HL-60/S4 treated with retinoic acid at 250 ng/mL for 4 days and 3 days (cell line): ENCODE data around the gene YPEL2.

Experiments used
- in situ Hi-C: fragments of 300-500 bp; cut with MboI; formaldehyde crosslinking; loops from 2 replicates; pipeline ENCODE4 v1.7.0; 2022; ENCODE audit warnings: low sequenced_read_pairs

YPEL2 gene, protein sequence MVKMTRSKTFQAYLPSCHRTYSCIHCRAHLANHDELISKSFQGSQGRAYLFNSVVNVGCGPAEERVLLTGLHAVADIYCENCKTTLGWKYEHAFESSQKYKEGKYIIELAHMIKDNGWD

DNA sequence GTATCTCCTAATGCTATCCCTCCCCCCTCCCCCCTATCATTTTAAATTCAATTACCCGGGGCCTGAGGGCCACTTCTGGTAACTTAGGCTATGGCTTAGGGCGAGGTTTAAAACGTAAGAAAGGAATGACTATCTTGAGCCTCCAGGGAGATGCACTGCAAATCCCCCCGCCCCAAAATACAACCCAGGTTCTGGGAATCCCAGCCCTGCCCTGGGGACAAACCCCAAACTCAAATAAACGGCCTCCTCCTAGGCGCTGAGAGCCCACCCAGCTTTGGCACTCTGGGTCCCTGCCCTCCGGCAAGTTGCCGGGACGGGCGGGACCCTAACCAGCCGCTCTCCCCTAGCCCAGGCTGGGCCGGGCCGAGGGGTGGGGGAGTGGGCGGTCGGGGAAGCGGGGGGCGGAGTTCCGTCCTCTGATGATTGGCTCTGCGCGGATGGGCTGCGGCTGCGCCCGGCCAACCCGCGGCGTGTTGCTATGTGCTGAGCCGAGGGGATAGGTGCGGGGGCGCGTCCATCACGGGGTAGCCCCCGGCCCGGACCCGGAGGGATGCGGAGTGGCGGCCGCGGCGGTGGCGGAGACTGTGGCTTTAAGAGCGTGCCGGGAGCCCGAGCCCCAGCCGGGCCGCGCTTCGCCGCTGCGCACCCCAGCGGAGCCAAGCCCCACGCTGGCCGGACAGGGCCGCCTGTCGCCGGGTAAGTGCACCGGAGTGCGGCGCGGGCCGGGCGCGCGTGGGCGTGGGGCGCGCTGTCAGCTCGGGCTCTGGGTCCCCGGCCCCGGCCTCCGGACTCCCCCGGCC is at the start of gene YPEL2:
TSS of gene YPEL2 (plus strand) at position 527 of the 800 bp plus-strand sequence. CDS start 21,755 bp downstream, outside the sequence.
- in situ Hi-C loops, result no loop called here

- in situ Hi-C loops, result no loop called here
Observed at GRCh38 chr17:59284317-59284716, 47.1 kb upstream of the YPEL2 start.

DNA sequence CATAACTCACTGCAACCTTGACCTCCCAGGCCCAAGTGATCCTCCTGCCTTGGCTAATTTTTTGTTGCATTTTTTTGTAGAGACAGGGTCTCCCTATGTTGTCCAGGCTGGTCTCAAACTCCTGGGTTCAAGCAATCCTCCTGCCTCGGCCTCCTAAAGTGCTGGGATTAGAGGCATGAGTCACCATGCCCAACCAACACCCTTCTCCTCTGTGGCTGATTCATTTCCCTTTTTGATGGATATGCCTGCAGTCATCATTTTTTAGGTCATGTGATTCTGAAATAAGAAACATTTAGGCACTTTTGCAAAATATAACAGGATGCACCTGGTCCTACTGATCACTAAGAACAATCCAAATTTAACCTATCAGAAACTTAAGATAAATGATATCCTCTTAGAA is 44.0 kb upstream of the YPEL2 start:
- in situ Hi-C loops, result no loop called here

DNA sequence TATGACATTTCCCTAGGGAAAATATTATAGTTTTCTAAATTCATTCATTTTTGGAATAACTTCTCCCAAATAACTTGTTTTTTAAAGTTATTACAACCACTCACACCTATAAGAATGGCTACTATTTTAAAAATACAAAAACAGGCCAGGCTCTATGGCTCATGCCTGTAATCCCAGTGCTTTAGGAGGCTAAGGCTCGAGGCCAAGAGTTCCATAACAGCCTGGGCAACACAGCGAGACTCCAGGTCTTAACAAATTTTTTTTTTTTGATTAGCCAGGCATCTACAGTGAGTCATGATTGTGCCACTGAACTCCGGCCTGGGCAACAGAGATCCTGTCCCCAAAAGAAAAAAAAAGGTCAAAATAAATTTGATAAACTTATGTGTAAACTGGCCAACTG is 43.6 kb upstream of the YPEL2 start:
- in situ Hi-C loops, result no loop called here

- in situ Hi-C loops, result loop anchor here (10.0 kb wide), 1 partner anchor 55 kb away; no protein-coding TSS in a partner anchor
Observed at GRCh38 chr17:59289981-59290301, 41.5 kb upstream of the YPEL2 start.

- in situ Hi-C loops, result loop anchor here (10.0 kb wide), 1 partner anchor 56 kb away; no protein-coding TSS in a partner anchor
Observed at GRCh38 chr17:59290302-59290998, 41.0 kb upstream of the YPEL2 start.

DNA sequence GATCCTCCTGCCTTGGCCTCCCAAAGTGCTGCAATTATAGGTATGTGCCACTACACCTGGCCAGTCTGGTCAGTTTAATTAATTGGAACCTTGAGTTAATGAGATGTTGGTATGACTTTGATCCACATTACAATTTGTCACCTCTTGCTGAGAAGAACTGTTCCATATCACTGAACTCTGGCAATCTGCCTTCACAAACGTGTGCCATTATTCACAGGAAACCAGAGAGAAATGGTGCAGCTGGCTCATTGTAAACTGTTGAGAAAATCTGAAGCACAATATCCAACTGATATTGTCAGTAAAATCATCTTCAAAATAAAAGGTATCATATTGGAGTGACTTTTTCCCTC is 39.3 kb upstream of the YPEL2 start:
- in situ Hi-C loops, result loop anchor here (10.0 kb wide), 1 partner anchor 57 kb away; no protein-coding TSS in a partner anchor

DNA sequence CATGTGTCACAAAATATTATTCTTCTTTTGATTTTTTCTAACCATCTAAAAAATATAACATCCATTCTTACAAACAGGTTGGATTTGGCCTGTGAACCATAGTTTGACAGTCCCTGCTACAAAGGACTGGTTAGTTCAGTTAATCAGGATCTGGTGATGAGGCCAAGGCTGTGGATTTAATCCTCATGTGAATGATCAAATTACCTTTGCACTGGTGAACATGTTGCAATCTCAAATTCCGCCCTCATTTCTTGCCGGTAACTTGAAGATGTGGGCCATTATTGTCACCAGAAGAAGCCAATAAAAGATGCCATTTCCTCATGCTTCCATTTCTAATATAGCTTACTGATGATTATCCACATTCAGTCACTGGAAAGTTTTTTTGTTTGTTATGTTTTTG is 35.3 kb upstream of the YPEL2 start:
- in situ Hi-C loops, result loop anchor here (10.0 kb wide), 1 partner anchor 61 kb away; no protein-coding TSS in a partner anchor

DNA sequence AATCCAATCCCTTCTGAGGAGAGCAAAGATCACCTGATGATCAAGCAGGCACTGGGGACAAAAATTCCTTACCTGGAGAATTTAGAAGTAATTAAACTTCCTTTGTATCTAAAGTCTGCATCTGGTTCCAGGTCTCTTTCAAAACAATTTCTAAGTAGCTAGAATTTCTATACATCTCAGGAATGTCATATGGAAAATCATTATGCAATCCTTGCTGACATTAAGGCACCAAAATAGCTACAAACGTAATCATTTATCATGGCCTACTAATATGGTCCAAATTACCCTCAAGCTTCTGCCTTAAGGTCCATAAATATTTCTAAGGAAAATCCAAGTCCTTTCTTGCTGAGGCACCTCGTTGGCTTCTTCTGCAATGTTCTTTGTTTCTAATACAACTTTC is 32.9 kb upstream of the YPEL2 start:
- in situ Hi-C loops, result loop anchor here (10.0 kb wide), 1 partner anchor 64 kb away; no protein-coding TSS in a partner anchor

DNA sequence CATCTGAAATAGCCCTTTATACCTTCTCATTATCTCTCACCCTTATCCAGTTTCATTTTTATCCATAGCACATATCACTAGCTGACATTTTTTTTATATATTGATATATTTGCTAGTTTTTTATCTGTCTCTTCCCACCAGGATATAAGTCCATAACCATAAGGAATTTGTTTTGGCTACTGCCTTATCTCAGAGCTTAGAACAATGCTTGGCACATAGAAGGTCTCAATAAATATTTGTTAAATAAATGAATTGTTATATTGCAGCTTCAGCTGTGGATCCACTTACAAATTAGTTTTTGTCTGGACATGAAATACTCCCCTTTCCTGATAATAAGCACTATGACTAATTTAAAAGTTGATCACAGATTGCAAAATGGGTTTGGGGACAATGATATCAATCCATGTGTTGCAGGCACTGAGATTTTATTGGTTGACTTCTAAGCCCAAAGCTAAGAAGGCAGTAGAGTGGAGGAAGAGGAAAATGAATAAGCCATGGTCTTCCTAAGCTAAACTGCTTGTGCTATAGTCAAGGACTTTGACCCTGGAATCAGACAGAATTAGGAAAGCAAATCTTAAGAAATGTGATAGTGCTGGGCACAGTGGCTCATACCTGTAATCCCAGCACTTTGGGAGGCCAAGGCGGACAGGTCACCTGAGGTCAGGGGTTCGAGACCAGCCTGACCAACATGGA is 31.9 kb upstream of the YPEL2 start:
- in situ Hi-C loops, result loop anchor here (10.0 kb wide), 1 partner anchor 65 kb away; no protein-coding TSS in a partner anchor

DNA sequence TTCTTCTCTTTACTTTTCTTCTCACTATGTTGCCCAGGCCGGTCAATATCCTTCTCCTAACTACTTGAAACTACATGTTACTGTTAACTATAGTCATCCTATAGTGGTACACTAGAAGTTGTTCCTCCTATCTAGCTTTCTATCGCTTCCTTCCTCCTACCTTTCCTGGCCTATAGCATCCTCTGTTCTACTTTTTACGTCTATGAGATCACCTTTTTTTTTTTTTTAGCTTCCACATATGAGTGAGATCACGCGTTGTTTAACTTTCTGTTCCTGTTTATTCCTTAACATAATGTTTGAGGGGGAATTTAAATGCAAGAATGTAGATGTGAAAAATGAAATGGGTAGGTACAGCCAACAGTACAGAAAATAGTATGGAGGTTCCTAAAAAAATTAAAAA is 30.5 kb upstream of the YPEL2 start:
- in situ Hi-C loops, result no loop called here

- in situ Hi-C loops, result no loop called here
Observed at GRCh38 chr17:59304811-59305210, 26.6 kb upstream of the YPEL2 start.

DNA sequence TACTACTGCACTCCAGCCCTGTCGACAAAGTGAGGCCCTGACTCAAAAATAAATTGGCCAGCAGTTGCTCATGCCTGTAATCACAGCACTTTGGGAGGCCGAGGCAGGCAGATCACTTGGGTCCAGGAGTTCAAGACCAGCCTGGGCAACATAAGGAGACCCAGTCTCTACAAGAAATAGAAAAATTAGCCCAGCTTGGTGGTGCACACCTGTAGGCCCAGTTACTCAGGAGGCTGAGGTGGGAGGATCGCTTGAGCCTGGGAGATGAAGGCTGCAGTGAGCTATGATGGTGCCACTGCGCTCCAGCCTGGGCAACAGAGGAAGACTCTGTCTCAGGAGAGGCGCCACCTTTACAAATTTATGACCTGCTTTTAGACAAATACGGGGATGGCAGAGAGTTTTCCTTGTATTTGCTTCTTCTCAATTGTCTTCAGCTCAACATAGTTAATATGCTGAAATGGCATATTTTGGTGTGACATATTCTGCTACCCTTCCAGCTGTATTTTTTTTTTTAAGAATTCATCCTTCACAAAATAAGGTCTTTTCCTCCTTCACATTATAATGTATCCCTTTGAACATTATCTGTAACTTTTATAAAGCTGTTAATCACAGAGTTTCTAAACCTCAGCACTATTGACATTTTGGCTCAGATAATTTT is 21.1 kb upstream of the YPEL2 start:
- in situ Hi-C loops, result loop anchor here (5.0 kb wide), 1 partner anchor 132 kb away; no protein-coding TSS in a partner anchor

DNA sequence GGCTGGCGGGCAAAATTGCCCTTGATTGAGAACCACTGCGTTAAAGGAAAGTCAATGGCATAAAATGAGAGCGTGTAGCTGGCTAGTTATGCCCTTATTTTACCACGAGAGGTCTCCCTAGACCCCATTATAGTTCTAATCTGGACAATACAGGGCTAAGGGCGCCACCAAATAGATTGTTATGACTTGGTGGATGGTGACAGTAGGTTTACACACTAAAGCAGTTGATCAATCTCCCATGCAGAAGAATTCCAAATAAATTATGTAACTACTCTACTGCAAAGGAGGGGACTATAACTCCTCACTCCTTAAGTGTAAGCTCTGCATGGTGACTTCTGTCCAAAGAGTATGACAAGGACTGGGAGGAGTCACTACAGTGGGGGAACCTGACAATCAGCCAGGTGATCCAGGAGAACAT is 20.4 kb upstream of the YPEL2 start:
- in situ Hi-C loops, result loop anchor here (5.0 kb wide), 1 partner anchor 131 kb away; no protein-coding TSS in a partner anchor

- in situ Hi-C loops, result loop anchor here (5.0 kb wide), 1 partner anchor 131 kb away; no protein-coding TSS in a partner anchor
Observed at GRCh38 chr17:59311521-59311920, 19.9 kb upstream of the YPEL2 start.

DNA sequence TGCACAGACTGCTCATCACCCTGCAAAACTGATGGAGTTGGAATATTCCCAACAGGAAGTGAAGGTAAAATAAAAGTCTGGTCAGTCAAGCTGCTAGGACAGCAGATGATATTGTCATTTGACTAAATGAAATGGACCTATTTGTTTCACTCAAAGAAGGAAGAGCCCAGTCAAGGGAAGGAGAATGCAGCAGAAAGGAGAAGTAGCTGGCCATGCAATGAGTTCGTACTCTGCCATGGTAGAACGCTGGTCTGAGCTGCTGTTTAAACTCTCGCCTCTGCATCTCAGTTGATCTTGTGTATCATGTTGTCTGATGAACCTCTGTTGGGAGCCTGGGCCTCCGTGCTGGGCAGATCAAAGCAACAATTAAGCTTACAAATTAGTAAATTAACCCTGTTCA is 15.6 kb upstream of the YPEL2 start:
- in situ Hi-C loops, result no loop called here

GRCh38 chr17:59327121-59327980 is 4.1 kb upstream of the YPEL2 start:
- in situ Hi-C loops, result no loop called here

DNA sequence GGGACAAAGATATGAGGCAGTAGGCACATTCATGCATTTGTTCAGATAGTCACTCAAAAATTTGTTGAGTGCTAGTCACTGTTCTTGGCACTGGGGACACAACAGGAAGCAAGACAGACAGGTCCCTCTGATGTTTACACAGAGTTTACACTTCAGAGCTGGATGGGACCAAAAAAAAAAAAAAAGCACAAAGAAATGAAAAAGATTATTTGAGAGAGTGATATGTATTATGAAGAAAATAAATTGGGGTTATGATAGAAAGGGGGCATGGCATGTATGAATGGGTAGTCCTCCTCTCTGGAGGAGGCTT is 3.5 kb upstream of the YPEL2 start:
- in situ Hi-C loops, result no loop called here

DNA sequence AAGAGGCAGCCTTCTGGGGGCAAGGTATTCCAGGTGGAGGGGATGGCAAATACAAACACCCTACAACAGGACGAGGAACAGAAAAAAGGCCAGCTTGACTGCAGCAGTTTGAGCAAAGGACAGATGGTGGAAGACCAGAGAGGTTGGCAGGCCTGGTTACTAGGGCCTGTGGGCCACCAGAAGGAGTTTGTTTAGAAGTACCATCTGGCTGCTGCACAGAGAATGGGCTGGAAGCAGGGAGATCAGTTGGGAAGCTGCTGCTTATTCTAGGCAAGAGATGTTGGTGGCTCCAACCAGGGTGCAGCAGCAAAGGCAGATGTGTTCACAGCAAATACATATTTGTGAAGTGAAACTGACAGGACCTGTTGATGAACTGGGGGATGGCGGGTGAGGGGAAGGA is 2.9 kb upstream of the YPEL2 start:
- in situ Hi-C loops, result no loop called here
